Activated effector memory CD4-positive, alpha-beta T cell treated with anti-CD3 and anti-CD28 coated beads, Interleukin-2, amount 50 U/mL, for 16 hours (primary cell): ENCODE data around the gene WDR37.
A peak's percentile ranks its signal among the peaks of the same experiment; 100 is the strongest.

ENCODE experiments used
- DNase-seq: peaks from one replicate; pipeline ENCODE4 v3.0.0-alpha.2; 2020

WDR37 gene

DNA sequence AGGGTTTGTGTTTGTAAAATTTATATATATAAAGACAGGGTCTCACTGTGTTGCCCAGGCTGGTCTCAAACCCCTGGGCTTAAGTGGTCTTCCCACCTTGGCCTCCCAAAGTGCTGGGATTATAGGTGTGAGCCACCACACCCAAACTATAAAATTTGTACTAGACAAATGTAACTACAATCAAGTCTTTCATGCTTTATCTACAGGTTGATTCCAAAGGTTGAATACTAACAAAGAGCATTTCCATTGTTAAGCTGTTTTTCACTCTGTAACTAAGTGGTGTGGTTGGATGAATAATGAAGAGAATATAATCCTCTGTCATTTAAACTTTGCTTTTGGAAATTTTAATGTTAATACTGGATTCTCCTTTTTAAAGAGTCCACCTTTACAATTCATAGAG is 22.5 kb downstream of the WDR37 start:
- peak; percentile 27 for DNase-seq

GRCh38 chr10:1083581-1083980 is 27.4 kb downstream of the WDR37 start:
- DNase-seq = peak; percentile 55

- peak; percentile 53 for DNase-seq
These were observed 28.1 kb downstream of the WDR37 start for GRCh38 chr10:1084011-1084950.

DNA sequence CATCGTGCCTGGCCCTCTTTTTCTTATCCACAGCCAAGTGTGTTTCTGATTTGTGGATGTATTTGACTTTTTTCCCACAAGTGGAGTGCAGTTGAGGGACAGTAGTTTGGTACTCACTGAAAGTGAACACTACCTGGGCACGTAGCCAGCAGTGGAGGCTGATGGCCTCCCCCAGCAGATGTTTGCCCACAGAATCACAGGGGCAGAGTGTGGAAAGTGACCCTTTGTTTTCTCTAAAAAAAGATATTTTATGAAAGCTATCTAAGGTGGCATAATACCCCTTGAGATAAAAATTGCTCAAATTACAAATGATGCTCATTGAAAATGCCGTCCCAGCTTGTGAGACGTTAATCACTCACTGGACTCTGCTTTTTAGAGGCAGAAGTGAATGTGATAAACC is 29.1 kb downstream of the WDR37 start:
- no peak for DNase-seq

GRCh38 chr10:1086787-1087186 is 30.6 kb downstream of the WDR37 start:
- peak; percentile 36 for DNase-seq

GRCh38 chr10:1089017-1089689 is 33.0 kb downstream of the WDR37 start:
- peak; percentile 50 for DNase-seq

GRCh38 chr10:1090696-1091095 is 34.5 kb downstream of the WDR37 start:
- DNase-seq = no peak

GRCh38 chr10:1093696-1094095 is 37.5 kb downstream of the WDR37 start:
- DNase-seq = no peak

DNA sequence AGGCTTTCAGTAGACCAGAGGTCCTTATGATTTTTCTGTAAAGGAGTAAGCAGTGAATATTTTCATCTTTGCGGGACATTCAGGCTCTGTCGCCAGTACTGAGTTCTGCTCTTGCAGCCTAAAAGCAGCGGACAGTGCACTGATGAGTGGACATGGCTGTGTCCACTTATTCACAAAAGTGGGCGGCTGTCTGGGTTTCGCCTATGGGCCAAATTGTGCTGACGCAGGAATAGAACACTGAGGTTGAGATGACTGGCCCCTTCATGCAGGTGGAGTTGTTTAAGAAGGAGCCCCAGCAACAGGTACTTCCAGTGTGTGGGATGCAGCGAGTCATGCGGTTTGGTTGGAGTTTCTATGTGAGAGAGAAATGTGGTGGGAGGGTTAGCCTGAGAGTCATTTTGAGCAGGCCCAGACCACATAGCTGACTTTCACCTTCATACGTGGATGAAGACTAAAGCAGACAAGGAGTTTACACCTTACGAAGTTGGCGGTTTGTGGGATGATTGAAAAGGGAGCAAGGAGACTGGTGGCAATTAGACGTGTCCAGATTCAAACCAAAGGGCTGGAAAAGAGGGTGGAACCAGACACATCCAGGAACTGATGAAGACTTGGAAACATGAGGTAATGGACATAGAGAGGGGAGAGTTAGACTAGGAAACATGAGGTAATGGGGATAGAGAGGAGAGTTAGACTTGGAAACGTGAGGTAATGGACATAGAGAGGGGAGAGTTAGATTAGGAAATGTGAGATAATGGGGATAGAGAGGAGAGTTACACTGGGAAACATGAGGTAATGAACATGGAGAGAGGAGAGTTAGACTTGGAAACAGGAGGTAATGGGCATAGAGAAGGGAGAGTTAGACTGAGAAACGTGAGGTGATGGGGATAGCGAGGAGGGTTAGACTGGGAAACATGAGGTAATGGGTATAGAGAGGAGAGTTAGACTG is 38.2 kb downstream of the WDR37 start:
- peak; percentile 82 for DNase-seq

- peak; percentile 31 for DNase-seq
These were observed 39.3 kb downstream of the WDR37 start for GRCh38 chr10:1095498-1095897.

- DNase-seq = peak; percentile 28
These were observed 40.2 kb downstream of the WDR37 start for GRCh38 chr10:1096287-1096889.

DNA sequence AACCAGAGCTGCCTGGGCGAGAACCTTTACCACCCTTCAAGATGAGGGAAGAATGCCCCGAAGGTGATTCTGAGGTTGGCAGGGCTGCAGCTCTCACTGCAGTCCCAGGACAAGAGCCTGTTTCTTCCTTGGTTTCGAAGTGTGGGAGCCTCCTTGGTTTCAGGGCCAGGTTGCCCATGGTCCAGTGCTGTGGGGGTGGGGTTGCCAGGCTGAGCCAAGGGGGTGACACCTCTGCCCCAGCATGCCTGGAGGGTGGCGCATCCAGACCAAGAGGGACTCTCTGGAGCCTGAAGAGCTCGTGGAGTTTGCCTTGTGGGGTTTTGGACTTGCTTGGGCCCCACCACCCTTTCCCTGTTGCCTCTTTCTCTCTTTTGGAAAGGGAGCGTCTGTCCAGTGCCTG is 41.3 kb downstream of the WDR37 start:
- DNase-seq = no peak

- DNase-seq = no peak
These were observed 44.0 kb downstream of the WDR37 start for GRCh38 chr10:1100143-1100542.

DNA sequence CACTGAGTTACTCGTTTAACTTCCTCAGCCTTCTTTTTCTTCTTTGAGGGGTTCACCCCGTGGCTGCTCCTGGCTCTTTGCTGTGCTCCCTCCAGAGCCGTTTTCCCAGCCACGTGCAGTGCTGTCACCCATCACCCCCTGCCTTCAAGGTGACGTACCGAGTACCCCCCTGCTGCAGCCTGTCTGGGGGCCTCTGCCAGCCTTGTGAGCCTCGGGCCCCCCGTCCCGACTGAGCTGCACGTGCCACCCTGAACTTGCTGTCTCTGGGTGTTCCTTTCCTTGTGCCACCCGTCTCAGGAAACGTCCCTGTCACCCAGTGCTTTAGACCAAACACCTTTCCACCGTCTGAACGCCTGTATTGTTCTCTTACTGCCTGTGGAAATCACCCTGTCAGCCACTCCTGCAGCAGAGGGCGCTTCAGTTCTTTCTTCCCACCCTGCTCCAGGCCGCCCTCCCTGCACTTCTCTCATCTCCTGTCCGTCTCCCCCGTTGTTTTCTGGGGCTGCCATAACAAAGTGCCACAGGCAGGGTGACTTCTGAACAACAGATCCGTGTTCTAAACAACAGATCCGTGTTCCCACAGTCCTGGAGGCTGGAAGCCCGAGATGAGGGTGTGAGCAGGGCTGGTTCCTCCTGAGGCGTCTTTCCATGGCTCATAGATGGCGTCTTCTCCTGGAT is 44.6 kb downstream of the WDR37 start:
- no peak for DNase-seq

DNA sequence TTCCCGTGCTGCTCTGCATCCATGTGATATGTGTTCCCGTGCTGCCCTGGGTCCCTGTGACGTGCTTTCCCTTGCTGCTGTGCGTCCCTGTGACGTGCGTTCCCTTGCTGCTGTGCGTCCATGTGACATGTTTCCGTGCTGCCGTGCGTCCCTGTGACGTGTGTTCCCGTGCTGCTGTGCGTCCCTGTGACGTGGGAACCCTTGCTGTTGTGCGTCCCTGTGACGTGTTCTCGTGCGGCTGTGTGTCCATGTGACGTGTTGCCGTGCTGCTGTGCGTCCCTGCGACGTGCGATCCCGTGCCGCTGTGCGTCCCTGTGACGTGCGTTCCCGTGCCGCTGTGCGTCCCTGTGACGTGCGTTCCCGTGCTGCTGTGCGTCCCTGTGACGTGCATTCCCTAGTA is 45.8 kb downstream of the WDR37 start:
- no peak for DNase-seq

DNA sequence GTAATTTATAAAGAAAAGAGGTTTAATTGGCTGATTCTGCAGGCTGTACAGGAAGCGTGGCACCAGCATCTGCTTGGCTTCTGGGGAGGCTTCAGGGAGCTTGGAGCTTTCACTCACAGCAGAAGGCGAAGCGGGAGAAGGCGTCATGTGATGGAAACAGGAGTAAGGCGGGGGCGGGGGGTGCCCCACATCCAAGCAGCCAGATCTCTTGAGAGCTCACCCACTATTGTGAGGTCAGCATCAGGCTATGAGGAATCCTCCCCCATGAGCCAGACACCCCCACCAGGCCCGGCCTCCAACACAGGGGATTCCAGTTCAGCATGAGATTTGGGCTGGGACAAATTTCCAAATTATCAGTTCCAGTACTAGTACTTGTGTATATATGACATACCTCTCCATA is 46.2 kb downstream of the WDR37 start:
- DNase-seq = peak; percentile 70

GRCh38 chr10:1102831-1103230 is 46.6 kb downstream of the WDR37 start:
- DNase-seq = peak; percentile 50

GRCh38 chr10:1103551-1103950 is 47.4 kb downstream of the WDR37 start:
- peak; percentile 46 for DNase-seq

- peak; percentile 50 for DNase-seq
These were observed 48.8 kb downstream of the WDR37 start for GRCh38 chr10:1104971-1105370.

GRCh38 chr10:1107004-1107403 is 50.8 kb downstream of the WDR37 start:
- DNase-seq = no peak

GRCh38 chr10:1107679-1108078 is 51.5 kb downstream of the WDR37 start:
- DNase-seq = no peak
